ENCODE data around the gene GOLGA3. TPM values are rescaled to one million over a fixed set of nuclear protein-coding genes. Genes with fewer than 3 reads are reported as not detected.
A peak's percentile ranks its signal among the peaks of the same experiment; 100 is the strongest.
"Not testable (repeated sequence)": the region's sequence is repeated elsewhere in the genome, so short reads cannot be mapped to it uniquely, and the experiment has no call there.

GOLGA3 gene
- total RNA-seq, 1 donor from 2014 or later, result 47.5 TPM

DNA sequence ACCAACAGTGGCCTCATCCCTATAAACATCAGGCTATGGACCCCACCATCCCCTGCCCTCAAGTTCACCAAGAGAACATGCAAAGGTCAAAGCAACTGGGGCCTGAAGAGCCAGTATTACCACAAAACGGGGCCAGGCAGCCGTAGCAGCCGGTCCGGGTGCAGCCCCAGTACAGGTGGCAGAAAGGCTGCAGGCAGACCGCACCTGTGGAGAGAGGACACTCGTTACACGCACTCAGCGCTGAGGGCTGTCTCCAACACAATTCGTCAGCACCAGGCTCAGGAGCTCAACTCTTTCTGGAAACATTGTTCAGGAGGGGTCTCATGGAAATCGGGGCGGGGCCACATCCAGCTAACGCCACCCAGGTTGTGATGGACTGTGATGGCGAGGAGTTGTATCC, 19.9 kb upstream of the GOLGA3 start:
- TF ChIP-seq, protein P1, sequence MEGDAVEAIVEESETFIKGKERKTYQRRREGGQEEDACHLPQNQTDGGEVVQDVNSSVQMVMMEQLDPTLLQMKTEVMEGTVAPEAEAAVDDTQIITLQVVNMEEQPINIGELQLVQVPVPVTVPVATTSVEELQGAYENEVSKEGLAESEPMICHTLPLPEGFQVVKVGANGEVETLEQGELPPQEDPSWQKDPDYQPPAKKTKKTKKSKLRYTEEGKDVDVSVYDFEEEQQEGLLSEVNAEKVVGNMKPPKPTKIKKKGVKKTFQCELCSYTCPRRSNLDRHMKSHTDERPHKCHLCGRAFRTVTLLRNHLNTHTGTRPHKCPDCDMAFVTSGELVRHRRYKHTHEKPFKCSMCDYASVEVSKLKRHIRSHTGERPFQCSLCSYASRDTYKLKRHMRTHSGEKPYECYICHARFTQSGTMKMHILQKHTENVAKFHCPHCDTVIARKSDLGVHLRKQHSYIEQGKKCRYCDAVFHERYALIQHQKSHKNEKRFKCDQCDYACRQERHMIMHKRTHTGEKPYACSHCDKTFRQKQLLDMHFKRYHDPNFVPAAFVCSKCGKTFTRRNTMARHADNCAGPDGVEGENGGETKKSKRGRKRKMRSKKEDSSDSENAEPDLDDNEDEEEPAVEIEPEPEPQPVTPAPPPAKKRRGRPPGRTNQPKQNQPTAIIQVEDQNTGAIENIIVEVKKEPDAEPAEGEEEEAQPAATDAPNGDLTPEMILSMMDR (IDR thresholded peaks at IDR 0.05; ENCODE audit: unreplicated experiment), result no peak
- H3K27me3 Mint-ChIP-seq, result no peaks in the 10 kb centered on the region
- no peaks in the 10 kb centered on the region for H3K4me1 Mint-ChIP-seq (ENCODE audit: low read depth)
- H3K27ac Mint-ChIP-seq, result no peak overlapping the region
- no peak overlapping the region for H3K4me3 Mint-ChIP-seq (ENCODE audit: low read depth)
- no peaks in the 10 kb centered on the region for H3K9me3 Mint-ChIP-seq (ENCODE audit: low read depth)
- DNase-seq (ENCODE audit: low spot score, unreplicated experiment), result no peak
- peaks cover 14% of the 10 kb centered on the region for H3K36me3 Mint-ChIP-seq (ENCODE audit: insufficient read depth)

DNA sequence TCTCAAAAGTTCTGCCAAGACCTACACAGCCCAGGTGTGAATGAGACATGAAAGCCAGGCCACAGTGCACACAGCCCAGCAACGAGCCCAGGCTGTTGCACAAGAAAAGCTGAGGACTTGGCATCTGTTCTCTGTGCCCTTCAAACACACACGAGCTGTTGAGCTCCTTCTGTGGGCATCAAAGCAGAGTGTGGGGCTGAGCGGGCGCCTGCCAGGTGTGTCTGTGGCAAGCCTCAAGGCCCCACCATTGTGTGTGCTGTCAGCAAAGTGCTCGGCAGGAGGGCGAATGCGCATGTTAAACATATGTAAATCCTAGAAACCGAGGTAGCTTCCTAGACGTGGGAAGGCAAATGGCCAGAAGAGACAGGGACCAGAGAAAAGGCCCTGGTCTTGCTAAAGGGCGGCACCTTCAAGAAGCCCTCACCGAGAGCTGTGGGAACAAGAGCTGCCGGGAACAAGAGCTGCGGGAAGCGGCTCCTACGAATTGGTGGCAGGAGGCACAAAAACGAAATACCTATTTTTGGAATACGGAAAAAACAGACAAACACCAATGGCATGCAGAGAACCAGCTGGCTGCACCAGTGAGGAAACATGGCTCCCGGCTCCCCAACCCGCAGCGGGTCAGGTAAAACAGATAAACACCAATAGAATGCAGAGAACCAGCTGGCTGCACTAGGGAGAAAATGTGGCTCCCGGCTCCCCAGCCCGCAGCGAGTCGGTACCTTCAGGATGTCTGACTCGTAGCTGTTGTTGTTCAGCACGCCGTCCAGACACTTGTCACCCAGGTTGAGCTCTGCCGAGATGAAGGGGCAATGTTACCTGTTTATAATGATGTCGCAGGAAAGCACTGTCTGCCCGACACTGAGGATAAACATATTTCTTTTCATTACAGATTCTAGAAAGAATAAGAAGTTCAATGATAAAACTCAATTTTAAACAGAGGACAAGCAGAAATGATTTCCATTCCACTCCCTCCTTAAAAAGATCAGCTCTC, 19.0 kb upstream of the GOLGA3 start:
- Mint-ChIP-seq H3K27ac (no peak overlapping the region), H3K27me3 (no peaks in the 10 kb centered on the region), H3K36me3 (ENCODE audit: insufficient read depth) (peaks cover 14% of the 10 kb centered on the region), H3K4me3 (ENCODE audit: low read depth) (no peak overlapping the region), H3K9me3 (ENCODE audit: low read depth) (no peaks in the 10 kb centered on the region), H3K4me1 (ENCODE audit: low read depth) (no peaks in the 10 kb centered on the region)
- TF ChIP-seq, protein P1 (IDR thresholded peaks at IDR 0.05; ENCODE audit: unreplicated experiment), result no peak
- DNase-seq (ENCODE audit: low spot score, unreplicated experiment), result no peak

DNA sequence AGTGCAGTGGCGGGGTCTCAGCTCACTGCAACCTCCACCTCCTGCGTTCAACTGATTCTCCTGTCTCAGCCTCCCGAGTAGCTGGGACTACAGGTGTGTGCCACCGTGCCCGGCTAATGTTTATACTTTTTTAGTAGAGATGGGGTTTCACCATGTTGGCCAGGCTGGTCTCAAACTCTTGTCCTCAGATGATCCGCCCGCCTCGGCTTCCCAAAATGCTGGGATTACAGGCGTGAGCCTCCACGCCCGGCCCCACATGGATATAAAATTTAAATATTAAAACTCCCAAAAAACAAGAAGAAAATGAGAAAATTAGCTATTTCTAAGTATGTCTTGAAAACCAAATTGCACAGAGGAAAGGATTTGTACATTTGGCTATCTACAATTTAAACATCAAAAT, 16.0 kb upstream of the GOLGA3 start:
- DNase-seq (ENCODE audit: low spot score, unreplicated experiment); H3K27ac Mint-ChIP-seq: not testable (repeated sequence)

DNA sequence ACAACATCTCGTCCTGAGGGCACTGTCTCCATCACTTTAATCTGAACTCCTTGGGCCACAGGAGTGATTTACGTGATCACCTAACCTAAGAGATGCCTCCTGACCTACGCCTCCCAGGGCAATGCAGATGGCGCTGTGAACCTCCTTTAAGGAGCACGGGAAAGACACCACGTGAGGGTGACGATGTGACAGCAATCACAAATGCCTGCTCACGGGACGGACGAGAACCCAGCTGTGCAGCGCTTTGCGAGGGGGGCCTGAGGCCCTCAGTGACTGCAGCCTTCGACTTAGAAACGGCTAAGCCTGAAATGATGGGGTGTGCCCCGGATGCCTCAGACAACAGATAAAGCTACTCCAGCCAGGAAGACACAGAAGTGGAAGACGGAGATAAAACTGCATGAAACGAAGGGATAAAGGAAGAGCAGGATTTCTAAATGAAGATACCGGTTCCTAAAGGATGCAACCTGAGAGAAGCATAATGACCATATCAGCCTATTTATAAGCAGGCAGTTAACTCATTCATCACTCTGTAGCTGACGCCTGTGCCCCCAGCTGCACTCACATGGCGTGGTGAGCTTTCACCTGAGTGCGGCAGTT, 13.9 kb upstream of the GOLGA3 start:
- DNase-seq (ENCODE audit: low spot score, unreplicated experiment), result no peak
- H3K4me3 Mint-ChIP-seq (ENCODE audit: low read depth), result no peak overlapping the region
- TF ChIP-seq, protein P1 (IDR thresholded peaks at IDR 0.05; ENCODE audit: unreplicated experiment), result no peak
- no peak overlapping the region for H3K27ac Mint-ChIP-seq
- H3K36me3 Mint-ChIP-seq (ENCODE audit: insufficient read depth), result peaks cover 12% of the 10 kb centered on the region
- no peaks in the 10 kb centered on the region for H3K4me1 Mint-ChIP-seq (ENCODE audit: low read depth)
- H3K9me3 Mint-ChIP-seq (ENCODE audit: low read depth), result no peaks in the 10 kb centered on the region
- H3K27me3 Mint-ChIP-seq, result no peaks in the 10 kb centered on the region

More for the DNA sequence above, 16.0 kb upstream of the GOLGA3 start:
- H3K4me1 Mint-ChIP-seq (ENCODE audit: low read depth); H3K9me3 Mint-ChIP-seq (ENCODE audit: low read depth); H3K27me3 Mint-ChIP-seq; H3K4me3 Mint-ChIP-seq (ENCODE audit: low read depth): not testable (repeated sequence)
- peaks cover 17% of the 10 kb centered on the region for H3K36me3 Mint-ChIP-seq (ENCODE audit: insufficient read depth)

DNA sequence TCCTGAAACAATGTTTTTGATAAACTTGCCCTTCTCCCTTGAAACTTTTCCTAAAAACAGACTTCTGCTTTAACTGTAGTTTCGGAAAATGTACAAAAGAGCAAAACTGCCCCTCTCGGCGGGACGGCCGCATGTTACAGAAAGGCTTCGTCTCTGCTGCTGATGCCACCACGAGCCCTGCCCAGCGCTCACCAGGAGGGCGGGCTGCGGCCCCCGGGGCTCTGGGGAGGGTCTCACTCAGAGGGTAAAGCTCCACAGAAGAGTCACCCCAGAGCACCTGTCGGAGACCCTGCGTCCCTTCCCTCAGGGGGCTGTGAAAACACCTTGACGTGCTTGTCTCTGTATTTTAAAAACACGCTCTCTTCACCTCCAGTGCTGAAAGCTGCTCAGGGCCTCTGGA, 12.5 kb upstream of the GOLGA3 start:
- no peaks in the 10 kb centered on the region for H3K9me3 Mint-ChIP-seq (ENCODE audit: low read depth)
- TF ChIP-seq, protein P1 (IDR thresholded peaks at IDR 0.05; ENCODE audit: unreplicated experiment), result no peak
- peak overlapping the region; percentile 5 for H3K27ac Mint-ChIP-seq
- no peaks in the 10 kb centered on the region for H3K27me3 Mint-ChIP-seq
- H3K4me3 Mint-ChIP-seq (ENCODE audit: low read depth), result no peak overlapping the region
- no peaks in the 10 kb centered on the region for H3K4me1 Mint-ChIP-seq (ENCODE audit: low read depth)
- DNase-seq (ENCODE audit: low spot score, unreplicated experiment), result no peak
- peaks cover 9% of the 10 kb centered on the region for H3K36me3 Mint-ChIP-seq (ENCODE audit: insufficient read depth)
